Activated CD8-positive, alpha-beta memory T cell treated with anti-CD3 and anti-CD28 coated beads for 4 hours (primary cell): ENCODE data around the gene PRICKLE4.
A peak's percentile ranks its signal among the peaks of the same experiment; 100 is the strongest.

ENCODE experiments used
- DNase-seq, 2 donors: peaks; one replicate each; pipeline ENCODE4 v3.0.0-alpha.2; 2020; ENCODE audit warnings: low read depth in 2 of 2

The PRICKLE4 gene

DNA sequence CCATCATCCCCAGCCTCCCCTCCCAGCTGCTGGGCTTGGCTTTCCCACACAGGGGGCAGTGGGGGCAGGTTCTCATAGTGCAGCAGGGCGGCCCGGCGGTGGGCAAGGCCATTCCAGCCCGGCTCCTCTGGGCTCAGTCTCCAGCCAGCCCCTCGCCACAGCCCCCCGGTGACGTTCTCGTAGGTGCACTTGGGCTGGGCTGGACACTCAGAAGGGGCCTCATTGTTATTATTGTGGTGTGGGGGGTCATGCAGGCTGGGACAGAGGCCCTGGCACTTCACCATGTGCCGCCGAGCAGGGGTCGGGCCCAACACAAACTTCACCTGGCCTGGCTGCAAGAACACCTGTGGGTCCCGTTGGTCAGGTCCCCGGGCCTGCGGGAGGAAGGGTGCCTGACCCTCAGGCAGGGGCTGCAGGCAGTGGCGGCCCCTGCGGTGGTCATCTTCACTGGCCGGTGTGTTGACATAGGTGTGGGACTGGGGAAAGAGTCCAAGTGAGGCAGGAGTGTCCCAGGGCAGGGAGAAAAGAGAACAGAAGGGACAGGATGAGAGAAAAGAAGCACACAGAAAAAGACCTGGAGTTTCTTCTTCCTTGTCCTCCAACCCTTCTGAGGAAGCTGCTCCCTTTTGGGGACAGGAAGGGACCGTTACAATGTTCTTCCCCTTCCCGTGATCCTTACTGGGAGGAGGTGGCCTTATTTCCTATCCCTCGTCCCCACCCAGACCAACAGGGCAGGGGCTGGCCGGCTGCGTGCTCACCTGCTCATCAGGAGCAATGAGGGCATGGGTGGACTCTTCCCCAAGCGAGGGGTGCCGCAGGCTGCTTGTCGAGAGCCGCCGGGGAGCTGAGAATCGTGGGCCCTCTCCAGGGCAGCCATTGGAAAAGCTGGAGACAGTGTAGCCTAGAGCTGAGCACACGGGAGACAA is 9.3 kb upstream of the PRICKLE4 start:
- no peak for DNase-seq

- DNase-seq, result no peak
These were observed 5.7 kb upstream of the PRICKLE4 start for GRCh38 chr6:41774841-41775240.

DNA sequence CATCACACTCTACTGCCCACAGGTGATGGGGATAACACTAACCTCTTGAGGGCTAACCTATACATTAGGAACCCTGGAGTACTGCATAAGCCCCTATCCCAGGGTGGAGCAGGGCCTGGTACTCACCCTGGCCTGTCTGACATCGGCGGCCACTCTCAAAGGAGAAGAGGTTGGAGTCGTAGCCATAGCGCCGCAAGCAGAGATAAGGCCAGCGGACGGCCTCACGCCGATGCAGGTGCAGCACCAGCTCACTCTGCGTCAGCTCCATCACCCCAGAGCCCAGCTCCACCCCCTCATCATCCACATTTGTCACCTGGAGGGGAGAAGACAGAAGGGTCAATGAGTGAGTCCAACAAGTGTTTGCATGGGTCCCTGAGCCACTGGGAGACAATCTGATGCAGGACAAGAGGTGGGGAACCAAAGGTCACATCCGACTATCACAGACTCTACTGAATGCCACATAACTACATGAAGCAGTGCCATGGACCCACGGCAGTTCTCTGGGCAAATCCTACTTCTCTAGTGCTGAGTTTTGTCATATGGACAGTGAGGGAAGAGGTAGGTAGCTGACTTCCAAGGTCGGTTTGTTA is 5.2 kb upstream of the PRICKLE4 start:
- no peak for DNase-seq

DNA sequence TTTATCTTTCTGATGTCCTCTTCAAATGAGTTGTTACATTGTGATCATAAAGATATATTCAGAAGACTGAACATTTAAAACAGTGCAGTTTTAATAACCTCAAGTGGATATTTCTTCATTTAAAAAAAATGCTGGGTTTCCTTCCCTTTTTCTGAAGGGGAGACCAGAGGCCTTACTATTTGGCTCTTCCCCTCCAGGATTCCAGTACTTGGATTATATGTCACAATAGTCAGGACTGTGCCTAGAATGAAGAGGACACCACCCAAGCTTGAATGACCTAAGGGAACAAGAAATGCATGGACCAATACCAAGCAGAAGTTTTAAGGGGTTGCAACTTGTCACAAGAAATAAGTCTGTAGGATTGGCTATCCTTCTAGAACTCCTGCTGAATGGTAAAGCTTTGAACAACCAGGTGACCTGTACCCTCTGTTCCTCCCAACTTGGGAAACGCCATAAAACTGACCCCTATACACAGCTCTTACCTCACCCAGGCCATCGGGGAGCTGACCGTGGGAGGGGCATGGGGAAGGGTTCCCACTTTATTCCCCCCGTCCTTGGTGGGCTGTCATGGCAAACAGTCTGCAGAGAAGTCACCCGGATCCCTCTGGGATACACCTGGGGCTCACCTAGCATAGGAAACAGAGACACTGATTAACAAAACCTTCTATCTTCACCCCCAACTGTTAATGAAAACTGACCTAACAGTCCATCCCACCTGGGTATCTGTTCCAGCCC is 2.9 kb upstream of the PRICKLE4 start:
- no peak for DNase-seq

DNA sequence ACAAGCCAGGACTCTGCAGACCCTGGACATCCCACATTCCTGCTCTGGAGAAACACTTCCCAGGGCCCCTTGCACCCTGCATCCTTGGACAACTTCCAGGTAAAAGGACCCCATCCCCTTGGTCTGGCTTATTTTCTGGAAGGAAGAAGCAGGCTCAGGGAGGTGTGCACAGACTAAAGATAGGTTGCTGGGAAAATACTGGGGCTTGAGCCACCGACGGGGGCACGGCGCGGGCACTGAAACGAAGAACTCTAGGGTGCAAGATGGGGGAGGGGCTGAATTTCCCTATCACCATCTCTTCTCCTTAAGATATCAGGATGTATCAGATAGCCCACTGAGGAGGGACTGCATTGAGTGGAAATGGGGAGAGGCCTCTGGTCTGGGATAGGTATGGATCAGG is 1.7 kb upstream of the PRICKLE4 start:
- DNase-seq, result no peak

DNA sequence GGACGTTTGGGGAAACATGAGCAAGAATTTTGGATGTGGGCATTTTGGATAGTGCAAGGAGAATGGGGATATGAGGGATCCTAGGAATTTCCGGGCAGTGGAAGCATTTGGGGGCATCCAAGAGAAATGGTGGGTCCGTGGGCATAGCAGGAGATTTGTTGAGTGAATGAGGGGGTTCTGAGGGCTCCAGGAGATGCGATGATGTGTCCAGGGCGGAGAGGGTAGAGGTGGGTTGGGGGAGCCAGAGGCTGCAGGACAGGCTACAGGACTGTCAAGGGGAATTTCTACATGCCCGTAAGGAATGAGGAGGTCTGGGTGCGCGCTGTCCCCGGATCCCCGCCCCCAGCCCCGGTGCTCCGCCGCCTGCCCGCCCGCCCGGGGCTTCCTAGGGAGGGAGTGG is 1.2 kb upstream of the PRICKLE4 start:
- no peak for DNase-seq

DNA sequence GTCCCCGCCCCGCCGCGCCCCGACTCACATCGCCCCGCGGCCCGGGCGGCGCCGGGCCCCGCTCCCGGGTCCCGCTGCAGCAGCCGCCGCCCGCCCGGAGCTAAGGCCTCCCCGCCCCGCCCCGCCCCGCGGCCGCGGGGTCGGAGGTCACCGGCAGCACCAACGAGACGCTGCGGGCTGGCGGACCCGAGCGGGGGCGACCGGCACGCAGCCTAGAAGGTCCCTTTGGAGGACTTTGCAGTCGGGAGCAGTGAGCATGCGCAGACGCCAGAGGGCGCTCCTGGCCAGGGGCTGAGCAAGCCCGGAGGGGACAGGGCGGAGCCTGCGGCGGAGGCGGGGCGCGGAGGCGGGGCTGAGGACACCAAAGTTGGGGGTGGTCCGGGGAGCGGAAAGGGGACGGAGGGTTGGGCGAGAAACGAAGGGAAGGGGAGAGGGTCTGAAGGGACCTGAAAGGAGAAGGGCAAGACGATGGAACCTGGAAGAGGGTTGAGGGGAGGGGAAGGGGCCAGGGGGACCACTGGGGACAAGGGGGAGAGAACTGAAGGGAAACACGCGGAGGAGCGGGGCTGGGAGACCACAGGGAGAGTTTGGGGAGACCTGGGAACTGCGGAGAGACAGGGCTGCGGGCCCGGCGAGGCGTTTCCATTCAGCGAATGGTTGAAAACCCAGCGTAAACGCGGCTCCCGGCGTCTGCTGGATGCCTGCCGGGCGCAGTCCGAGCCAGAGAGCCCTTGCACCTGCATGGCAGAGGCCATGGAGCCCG is 613 bp upstream of the PRICKLE4 start, which contains the start of gene FRS3:
TSS of gene FRS3 (minus strand) at position 113 of the 763 bp plus-strand sequence. CDS start 2,913 bp downstream, outside the sequence.
- peak; percentile 98 to 99 for DNase-seq

- no peak for DNase-seq
These were observed 766 bp downstream of the PRICKLE4 start for GRCh38 chr6:41781366-41781730.

DNA sequence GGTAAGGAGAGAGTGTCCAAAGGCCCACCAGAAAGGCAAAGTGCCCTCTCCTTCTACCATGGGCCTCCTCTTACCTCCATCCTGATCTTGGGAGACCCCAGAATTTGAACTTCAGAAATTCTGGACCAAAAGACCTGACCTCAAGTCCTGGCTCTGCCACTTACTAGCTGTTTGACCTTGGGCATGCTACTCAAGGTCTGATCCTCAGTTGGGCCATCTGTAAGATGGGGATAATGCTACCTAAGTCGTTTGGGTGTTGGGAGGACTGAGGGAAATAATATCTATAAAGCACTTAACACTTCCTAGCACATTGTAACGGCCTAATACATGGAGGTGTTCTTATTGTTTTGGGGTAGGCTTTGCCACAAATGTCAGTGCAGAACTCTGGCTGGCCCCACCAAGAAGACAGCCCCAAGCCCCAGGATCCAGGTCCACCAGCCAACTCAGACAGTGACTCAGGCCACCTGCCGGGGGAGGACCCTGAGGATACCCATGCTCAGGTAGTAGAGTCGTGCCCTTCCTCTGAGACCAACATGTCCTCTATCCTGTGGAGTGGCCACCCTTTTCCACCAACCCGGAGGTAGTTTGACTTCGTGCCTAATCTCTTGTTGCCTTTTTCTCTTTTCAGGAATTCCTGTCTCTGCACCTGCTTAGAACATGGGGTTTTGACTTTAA is 2.7 kb downstream of the PRICKLE4 start:
- no peak for DNase-seq

GRCh38 chr6:41784581-41785171 is 4.1 kb downstream of the PRICKLE4 start:
- DNase-seq, result no peak

GRCh38 chr6:41785254-41785653 is 4.7 kb downstream of the PRICKLE4 start:
- DNase-seq, result no peak

DNA sequence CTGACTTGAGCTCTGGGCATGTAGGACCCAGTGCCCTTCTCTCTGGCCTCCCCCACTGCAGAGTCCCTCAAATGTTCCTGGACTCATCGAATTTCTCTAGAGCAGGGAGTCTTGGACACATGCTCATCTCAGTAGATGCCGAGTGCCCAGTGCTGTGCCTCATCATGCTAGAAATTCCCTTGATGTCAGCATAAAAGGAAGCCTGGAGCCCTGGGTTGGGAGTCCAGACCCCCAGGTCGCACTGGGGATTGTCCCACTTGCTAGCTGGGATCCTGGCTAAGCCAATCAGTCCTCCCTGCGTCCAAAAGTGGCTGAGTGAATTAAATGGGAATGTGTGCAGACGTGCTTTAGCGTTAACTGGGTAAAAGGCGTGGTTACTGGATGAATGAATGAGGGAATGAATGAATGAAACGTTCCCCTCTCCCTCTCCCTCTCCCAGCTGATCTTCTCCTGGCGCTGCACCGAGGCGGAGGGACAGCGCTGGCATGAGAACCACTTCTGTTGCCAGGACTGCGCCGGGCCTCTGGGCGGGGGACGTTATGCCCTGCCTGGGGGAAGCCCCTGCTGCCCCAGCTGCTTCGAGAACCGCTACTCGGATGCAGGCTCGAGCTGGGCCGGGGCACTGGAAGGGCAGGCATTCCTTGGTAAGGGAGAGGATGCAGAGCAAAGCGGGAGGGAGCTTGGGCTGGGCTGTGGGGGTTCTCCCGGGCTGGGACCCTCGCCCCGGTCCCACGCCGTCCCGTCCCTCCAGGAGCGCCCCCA is 5.3 kb downstream of the PRICKLE4 start:
- DNase-seq, result no peak

DNA sequence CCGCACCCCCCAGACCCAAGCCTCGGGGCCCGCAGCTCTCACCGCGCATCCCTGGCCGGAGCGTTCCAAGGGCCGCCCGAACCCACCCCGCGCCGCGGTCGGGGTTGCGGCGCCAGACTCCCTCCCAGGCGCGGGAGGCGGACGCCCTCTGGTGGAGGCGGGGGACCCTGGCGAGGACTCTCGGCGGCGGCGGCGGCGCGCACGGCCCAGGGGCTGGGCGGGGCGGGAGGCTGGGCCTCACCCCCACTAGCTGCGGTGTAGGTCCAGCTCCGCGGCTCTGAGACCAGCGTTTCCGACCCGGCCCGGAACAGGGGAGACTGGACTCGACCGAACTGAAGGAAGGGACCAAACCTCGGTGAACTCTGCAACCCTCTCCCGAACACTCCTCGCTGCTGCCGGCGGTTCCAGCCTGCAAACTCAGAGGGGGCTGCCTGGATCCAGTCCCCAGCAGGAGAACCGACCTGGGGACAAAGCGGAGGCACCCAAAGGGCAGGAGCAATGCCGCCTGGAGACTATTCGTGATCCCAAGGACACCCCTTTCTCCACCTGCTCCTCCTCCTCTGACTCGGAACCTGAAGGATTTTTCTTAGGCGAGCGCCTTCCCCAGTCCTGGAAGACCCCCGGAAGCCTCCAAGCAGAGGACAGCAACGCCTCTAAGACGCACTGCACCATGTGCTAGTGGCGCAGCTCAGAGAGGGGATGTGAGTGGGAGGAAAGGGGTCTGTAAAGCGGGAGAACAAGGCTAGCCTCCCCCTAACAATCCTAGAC is 6.1 kb downstream of the PRICKLE4 start:
- peak; percentile 66 to 71 for DNase-seq

DNA sequence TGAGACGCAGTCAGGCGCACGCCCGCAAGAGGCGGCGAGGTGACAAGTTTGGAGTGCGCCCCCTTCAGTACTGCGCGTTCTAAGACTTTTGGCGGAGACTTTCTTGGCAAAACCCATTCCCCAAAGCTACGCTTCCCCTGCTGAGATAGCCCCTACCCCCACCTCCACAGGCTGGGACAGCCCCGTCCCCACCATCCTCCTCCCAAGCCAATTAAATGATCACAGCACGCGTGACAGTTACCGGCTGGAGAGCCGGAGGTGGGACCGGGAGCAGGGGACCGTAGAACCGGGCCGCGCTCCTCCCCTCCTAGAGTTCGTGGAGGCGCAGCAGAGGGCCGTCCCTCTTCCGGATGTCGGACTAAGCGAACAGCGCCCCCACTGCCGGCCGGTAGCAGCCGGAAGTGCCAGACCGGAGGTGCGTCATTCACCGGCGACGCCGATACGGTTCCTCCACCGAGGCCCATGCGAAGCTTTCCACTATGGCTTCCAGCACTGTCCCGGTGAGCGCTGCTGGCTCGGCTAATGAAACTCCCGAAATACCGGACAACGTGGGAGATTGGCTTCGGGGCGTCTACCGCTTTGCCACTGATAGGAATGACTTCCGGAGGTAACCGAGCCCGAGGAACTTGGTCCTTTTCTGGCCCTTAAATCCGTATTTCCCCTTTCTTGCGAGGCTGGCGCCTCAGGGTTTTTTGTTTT is 6.8 kb downstream of the PRICKLE4 start, which contains the start of gene TOMM6:
TSS of gene TOMM6 (plus strand) at position 476 of the 699 bp plus-strand sequence. CDS start at position 480, 4 bp downstream.
- peak; percentile 89 for DNase-seq

- DNase-seq, result no peak
These were observed 8.8 kb downstream of the PRICKLE4 start for GRCh38 chr6:41789390-41789724.

DNA sequence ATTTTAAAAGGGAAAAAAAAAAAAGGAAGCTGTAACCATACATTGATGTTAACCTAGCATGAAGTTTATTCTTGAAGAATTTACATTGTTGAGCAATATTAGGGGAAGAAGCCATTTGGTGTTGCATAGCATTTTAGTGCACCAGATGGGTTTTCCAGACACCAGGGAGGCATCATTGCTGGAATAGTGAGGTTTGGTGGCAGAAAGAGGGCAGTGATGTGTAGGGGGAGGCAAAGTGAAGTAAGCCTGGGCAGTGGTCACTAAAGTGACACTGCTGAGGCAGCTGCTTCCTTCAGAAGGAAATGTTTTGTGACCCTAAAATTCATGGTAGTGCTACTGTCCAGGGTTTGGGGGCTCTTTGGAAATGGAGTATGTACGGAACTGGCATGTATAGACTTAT is 9.5 kb downstream of the PRICKLE4 start:
- no peak for DNase-seq

- no peak for DNase-seq
These were observed 10.7 kb downstream of the PRICKLE4 start for GRCh38 chr6:41791305-41791704.

GRCh38 chr6:41791984-41792383 is 11.4 kb downstream of the PRICKLE4 start:
- no peak for DNase-seq

- DNase-seq, result no peak
These were observed 15.9 kb downstream of the PRICKLE4 start for GRCh38 chr6:41796474-41796873.
